IPS-18a (cell line): ENCODE results near the gene LGALS4.
"Not testable (repeated sequence)": the region's sequence is repeated elsewhere in the genome, so short reads cannot be mapped to it uniquely, and the experiment has no call there.

Experiments used
- H3K27ac ChIP-seq: one replicate; pipeline ENCODE4 v1.5.1; 2013; ENCODE audit warnings: low read length
- H3K27me3 ChIP-seq: one replicate; pipeline ENCODE4 v1.6.1; 2013; ENCODE audit warnings: mild to moderate bottlenecking, low read length; ENCODE audit not compliant: control insufficient read depth, insufficient read depth
- H3K36me3 ChIP-seq: one replicate; pipeline ENCODE4 v1.6.1; 2013; ENCODE audit warnings: low read depth, low read length; ENCODE audit not compliant: control insufficient read depth
- H3K4me1 ChIP-seq: one replicate; pipeline ENCODE4 v1.6.1; 2013; ENCODE audit warnings: low read depth, low read length; ENCODE audit not compliant: control insufficient read depth
- H3K4me3 ChIP-seq: one replicate; pipeline ENCODE4 v1.5.1; 2013; ENCODE audit warnings: low read length
- H3K9ac ChIP-seq: one replicate; pipeline ENCODE4 v1.6.1; 2013; ENCODE audit warnings: mild to moderate bottlenecking, low read length, moderate library complexity
- H3K9me3 ChIP-seq: one replicate; pipeline ENCODE4 v1.6.1; 2013; ENCODE audit warnings: low read depth, low read length; ENCODE audit not compliant: control insufficient read depth

Gene LGALS4

DNA sequence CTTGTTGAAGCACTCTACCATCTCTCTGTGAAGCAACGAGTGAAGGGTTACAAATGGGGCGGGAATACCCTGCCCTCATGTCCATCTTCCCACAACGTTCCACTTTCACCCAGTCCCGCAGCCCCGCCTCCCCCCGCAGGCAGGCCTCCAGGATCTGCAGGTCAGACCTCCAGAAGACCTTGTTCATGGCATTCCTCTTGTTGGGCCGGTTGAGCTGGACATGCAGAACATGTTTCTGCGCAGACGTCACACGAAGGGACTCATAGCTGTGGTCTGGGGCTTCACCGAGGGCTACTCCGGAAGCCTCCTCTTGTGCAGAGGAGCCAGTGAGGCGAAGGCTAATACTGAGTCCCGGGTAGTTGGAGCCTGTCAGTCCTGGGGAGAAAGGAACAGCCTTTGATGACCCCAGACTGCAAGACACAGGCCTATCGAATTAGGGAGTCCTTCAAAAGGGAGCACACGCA lies 18.4 kb upstream of the LGALS4 start:
- Histone ChIP-seq H3K9me3 (no peaks in the 10 kb centered on the region), H3K4me3 (peak overlapping the region; percentile 82), H3K27ac (peak overlapping the region; percentile 25), H3K4me1 (peaks cover 7% of the 10 kb centered on the region), H3K36me3 (peaks cover 16% of the 10 kb centered on the region), H3K9ac (peak overlapping the region; percentile 63), H3K27me3 (no peaks in the 10 kb centered on the region)

DNA sequence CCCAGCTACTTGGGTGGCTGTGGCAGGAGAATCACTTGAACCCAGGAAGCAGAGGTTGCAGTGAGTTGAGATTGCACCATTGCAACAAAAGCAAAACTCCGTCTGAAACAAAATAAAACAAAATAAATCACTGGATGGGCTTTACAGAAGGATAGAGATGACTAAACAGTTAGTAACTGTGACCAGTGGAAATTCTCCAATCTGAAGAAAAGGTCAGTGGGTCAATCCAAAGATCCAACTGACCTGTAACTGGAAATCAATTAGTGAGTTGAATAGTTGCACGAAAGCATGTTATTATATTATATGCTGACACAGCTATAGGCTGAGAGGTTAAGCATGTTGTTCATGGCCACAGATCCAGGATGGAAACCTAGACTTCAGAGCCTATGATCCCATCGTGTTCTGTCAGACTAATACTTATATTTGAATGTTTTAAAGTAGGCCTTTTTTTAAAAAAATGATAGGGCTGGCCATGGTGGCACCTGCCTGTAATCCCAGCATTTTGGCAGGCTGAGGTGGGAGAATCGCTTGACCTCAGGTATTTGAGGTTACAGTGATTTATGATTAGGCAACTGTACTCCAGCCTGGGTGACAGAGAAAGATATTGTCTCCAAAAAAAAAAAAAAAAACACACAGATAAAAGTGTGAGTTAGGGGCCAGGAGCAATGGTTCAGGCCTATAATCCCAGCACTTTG lies 17.4 kb upstream of the LGALS4 start:
- Histone ChIP-seq H3K27ac (no peak overlapping the region), H3K4me3 (no peak overlapping the region), H3K9me3 (no peaks in the 10 kb centered on the region), H3K4me1 (peaks cover 8% of the 10 kb centered on the region), H3K36me3 (peaks cover 8% of the 10 kb centered on the region), H3K27me3 (no peaks in the 10 kb centered on the region), H3K9ac (no peak overlapping the region)

DNA sequence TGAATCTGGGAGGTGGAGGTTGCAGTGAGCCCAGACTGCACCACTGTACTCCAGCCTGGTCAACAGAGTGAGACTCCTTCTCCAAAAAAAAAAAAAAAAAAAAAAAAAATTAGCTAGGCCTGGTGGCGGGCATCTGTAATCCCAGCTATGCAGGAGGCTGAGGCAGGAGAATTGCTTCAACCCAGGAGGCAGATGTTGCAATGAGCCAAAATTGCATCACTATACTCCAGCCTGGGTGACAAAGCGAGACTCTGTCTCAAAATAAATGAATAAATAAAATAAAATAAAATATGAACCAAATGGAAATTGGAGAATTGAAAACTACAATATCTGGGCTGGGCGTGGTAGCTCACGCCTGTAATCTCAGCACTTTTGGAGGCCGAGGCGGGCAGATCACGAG lies 16.5 kb upstream of the LGALS4 start:
- not testable (repeated sequence) for H3K36me3 ChIP-seq, H3K27me3 ChIP-seq

DNA sequence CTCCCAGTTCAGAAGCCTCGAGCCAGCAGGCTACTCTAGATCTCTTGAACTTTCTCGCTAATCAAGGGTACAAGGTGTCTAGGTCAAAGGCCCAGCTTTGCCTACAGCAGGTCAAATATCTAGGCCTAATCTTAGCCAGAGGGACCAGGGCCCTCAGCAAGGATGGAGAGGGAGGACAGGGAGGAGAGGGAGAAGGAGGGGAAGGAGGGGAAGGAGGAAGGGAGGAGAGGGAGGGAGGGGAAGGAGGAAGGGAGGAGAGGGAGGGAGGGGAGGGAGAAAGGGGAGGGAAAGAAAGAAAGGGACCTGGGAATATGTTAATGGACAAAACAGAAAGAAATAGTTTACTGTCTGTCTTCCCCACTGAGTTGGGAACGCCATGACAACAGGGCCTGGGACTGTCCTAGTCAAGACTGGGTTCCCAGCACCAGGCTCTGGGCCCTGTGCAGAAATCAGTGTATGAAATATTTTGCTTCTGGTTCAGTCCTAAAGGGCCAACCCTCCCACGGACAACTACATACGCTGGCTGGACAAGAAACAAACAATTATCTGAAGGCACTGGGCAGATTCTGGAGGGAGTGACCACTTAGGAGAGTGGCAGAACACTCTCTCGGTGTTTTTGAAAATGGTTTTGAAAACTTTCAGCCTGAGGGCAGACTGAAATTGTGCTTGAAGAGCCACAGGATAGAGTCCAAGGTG lies 14.3 kb upstream of the LGALS4 start:
- Histone ChIP-seq H3K4me1 (peaks cover 18% of the 10 kb centered on the region), H3K9ac (no peak overlapping the region), H3K27me3 (no peaks in the 10 kb centered on the region), H3K27ac (no peak overlapping the region), H3K9me3 (no peaks in the 10 kb centered on the region), H3K36me3 (peaks cover 8% of the 10 kb centered on the region), H3K4me3 (no peak overlapping the region)

More for the DNA sequence above, 16.5 kb upstream of the LGALS4 start:
- H3K4me1 ChIP-seq: peaks cover 17% of the 10 kb centered on the region
- not testable (repeated sequence) for H3K9me3 ChIP-seq, H3K9ac ChIP-seq, H3K27ac ChIP-seq, H3K4me3 ChIP-seq

DNA sequence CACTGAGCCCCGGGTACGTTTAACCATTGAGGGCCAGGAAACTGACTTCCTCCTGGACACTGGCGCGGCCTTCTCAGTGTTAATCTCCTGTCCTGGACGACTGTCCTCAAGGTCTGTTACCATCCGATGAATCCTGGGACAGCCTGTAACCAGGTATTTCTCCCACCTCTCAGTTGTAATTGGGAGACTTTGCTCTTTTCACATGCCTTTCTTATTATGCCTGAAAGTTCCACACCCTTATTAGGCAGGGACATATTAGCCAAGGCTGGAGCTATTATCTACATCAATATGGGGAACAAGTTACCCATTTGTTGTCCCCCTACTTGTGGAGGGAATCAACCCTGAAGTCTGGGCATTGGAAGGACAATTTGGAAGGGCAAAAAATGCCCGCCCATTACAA lies 13.2 kb upstream of the LGALS4 start:
- not testable (repeated sequence) for H3K9ac ChIP-seq

DNA sequence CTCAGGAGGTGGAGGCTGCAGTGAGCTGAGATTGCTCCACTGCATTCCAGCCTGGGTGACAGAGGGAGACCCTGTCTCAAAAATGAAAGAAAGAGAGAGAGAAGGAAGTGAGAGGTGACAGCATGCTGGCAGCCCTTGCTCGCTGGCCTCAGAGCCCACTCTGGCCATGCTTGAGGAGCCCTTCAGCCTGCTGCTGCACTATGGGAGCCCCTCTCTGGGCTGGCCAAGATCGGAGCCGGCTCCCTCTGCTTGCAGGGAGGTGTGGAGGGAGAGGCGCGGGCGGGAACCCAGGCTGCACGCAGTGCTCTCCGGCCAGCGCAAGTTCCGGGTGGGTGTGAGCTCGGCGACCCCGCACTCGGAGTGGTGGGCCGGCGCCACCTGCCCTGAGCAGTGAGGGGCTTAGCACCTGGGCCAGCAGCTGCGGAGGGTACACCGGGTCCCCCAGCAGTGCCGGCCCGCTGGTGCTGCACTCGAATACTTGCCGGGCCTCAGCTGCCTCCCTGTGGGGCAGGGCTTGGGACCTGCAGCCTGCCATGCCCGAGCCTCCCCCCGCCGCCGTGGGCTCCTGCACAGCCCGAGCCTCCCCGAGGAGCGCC lies 8.6 kb upstream of the LGALS4 start:
- peaks cover 16% of the 10 kb centered on the region for H3K4me1 ChIP-seq
- H3K4me3 ChIP-seq, H3K9me3 ChIP-seq, H3K36me3 ChIP-seq, H3K27ac ChIP-seq, H3K9ac ChIP-seq, H3K27me3 ChIP-seq: not testable (repeated sequence)

More for the DNA sequence above, 13.2 kb upstream of the LGALS4 start:
- H3K9me3 ChIP-seq, H3K27ac ChIP-seq, H3K4me3 ChIP-seq, H3K27me3 ChIP-seq, H3K36me3 ChIP-seq: not testable (repeated sequence)
- H3K4me1 ChIP-seq: peaks cover 16% of the 10 kb centered on the region

DNA sequence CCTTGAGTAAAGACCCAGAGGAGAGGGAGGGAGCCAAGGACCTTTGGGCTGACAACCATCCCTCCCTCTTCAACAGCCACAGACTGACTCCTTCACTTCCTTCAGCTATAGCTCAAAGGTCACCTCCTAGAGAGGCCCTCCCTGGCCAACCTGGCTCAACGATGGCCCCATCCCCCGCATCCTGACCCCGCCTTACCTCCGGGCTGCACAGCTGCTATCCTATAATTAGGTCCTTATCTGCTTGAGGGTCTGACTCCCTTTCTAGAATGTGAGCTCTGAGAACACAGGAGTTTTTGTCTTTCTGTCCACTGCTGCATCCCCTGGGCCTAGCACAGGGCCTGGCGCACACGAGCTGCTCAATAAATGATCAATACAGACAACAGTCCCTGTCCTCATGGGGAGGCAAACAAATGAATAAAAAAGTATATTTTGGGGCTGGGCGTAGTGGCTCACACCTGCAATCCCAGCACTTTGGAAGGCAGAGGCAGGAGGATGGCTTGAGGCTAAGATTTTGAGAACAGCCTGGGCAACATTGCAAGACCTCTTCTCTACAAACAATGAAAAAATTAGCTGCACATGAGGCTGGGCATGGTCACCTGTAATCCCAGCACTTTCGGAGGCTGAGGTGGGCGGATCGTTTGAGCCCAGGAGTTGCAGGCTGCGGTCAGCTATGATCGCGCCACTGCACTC lies 6.6 kb upstream of the LGALS4 start:
- H3K27ac ChIP-seq: no peak overlapping the region
- H3K36me3 ChIP-seq: peaks cover 15% of the 10 kb centered on the region

DNA sequence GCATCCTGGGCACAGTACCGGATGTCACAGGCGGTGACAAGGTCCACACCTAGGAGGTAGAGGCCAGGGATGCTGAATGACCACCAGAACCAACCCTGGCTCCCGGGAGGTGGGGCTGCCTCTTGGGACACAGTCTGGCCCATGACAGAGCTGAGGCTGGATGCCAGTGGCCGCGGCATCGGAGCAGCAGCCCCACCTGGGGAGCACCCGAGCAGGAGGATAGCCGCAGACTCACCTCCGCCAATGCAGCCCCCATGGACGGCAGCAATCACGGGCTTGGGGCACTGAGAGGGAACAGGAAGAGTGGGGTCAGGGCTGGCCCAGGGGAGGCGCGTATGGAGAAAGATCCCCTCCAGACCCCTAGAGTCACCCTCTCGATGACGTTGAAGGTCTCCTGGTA lies 4.3 kb upstream of the LGALS4 start:
- Histone ChIP-seq H3K9ac (no peak overlapping the region), H3K9me3 (no peaks in the 10 kb centered on the region), H3K27me3 (no peaks in the 10 kb centered on the region), H3K4me3 (no peak overlapping the region), H3K27ac (no peak overlapping the region), H3K4me1 (no peaks in the 10 kb centered on the region), H3K36me3 (peaks cover 15% of the 10 kb centered on the region)

More for the DNA sequence above, 6.6 kb upstream of the LGALS4 start:
- Histone ChIP-seq H3K9ac (no peak overlapping the region), H3K4me1 (peaks cover 8% of the 10 kb centered on the region), H3K4me3 (no peak overlapping the region), H3K9me3 (no peaks in the 10 kb centered on the region), H3K27me3 (no peaks in the 10 kb centered on the region)

DNA sequence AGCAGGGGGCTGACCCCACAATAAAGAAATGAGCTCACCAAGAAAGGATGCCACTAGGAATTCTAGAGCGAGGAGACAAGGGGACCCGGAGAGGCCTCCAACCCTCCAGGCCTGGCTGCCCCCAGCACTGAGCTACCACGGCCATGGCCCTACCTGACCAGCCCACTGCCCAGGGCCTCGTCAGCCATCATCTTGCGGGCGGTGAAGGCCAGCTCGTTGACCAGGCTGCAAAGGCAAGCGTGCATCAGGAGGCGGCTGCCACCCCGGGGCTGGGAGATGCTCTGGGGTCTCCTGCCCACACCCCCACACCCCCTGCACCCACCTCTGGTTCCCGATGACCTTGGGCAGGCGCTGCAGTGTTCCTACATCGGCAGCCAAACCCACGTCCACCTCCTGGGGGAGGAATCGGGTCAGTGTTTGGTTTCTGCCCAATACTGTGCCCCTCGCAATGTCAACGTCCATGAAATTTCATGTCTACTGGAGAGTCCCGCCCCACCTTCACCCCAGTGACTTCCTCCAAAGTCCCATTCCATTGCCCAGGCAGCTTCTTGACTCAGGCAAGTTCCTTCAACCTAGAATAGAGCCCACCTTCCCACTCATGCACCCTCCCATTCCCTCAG lies 3.5 kb upstream of the LGALS4 start:
- Histone ChIP-seq H3K4me1 (no peaks in the 10 kb centered on the region), H3K9ac (no peak overlapping the region), H3K36me3 (peaks cover 15% of the 10 kb centered on the region), H3K9me3 (no peaks in the 10 kb centered on the region), H3K27ac (no peak overlapping the region), H3K4me3 (no peak overlapping the region), H3K27me3 (no peaks in the 10 kb centered on the region)

DNA sequence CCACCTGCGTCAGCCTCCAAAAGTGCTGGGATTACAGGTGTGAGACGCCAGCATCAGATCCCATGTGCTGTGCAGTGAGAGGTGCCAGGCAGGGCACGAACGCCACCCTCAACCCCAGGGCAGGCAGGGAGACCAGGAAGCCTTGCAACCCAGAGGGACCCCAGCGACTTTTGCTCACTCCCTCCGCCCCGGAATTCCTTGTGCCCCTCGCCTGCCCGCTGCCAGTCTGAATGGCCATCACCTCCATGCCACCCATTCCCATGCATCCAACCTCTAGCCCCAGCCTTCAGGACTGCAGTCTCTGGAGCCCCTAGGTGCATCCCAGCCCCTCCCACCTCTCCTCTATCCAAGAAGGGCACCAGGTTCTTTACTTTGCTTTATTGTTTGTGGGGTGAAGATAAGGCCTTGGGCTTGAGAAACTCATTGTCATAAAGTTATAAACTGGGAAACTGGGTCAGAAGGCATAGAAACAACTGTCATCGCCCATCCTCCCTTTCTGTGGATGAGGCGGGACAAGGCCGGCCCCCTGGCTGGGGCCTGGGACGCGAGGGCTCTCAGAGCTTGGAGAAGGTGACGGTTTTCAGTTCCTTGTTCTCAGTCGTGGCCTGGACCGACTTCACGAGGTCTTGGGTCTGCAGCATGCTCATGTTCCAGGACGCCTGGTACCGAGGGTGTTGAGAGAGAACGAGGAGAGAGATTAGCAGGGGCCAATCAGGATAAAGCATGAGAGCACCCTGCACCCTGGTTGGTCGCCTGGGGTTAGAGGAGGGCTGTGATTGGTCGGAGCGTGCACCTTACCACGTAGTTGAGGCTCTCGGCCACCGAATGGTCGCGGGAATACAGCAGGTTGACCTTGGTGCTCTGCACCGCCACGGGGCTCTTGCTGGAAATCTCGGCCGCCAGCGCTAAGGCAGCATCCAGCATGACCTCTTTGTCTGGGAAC lies 2.6 kb upstream of the LGALS4 start:
- Histone ChIP-seq H3K9me3 (no peaks in the 10 kb centered on the region), H3K36me3 (peaks cover 15% of the 10 kb centered on the region), H3K9ac (no peak overlapping the region), H3K4me3 (no peak overlapping the region), H3K27me3 (no peaks in the 10 kb centered on the region), H3K4me1 (no peaks in the 10 kb centered on the region), H3K27ac (no peak overlapping the region)
